H1 (cell line): Measurements from ENCODE around the gene ATOH8. TPM values are rescaled to one million over a fixed set of nuclear protein-coding genes. Genes with fewer than 3 reads are reported as not detected.

Source experiments
- CTCF ChIA-PET: fragments of 300-600 bp; sonication (Branson Sonifier 250); formaldehyde crosslinking; loops from one replicate; lab custom pipeline; 2021; ENCODE audit not compliant: partially characterized antibody; lab: Charles Lee
- POLR2A ChIA-PET: fragments of 300-600 bp; sonication (Branson Sonifier 250); formaldehyde crosslinking; loops from one replicate; lab custom pipeline; 2021; ENCODE audit warnings: inconsistent platforms; ENCODE audit not compliant: partially characterized antibody; lab: Charles Lee
- DNase-seq, 2 experiments: peaks; one replicate each; pipeline versions ENCODE4 v3.0.0 to v3.0.0-alpha.2; 2010 to 2022; ENCODE audit warnings: low spot score in 2 of 2, low read depth in 1 of 2, mixed read lengths in 1 of 2
- FAIRE-seq: peaks from 2 replicates; lab custom pipeline; 2011; peaks lifted over from hg19 to GRCh38; lab: Jason Lieb, UNC
- H2AFZ ChIP-seq: 2 replicates; pipeline ENCODE4 v1.8.1; 2012; ENCODE audit warnings: low read length, inconsistent platforms
- H2AK5ac ChIP-seq: 2 replicates; pipeline ENCODE4 v1.6.1; 2013; ENCODE audit warnings: low read depth, low read length
- H2BK120ac ChIP-seq: replicated peaks from 2 replicates; pipeline ENCODE3; 2013; ENCODE audit warnings: low read depth, low read length, inconsistent platforms
- H2BK12ac ChIP-seq: 2 replicates; pipeline ENCODE4 v1.6.1; 2013; ENCODE audit warnings: low read depth, low read length
- H2BK15ac ChIP-seq: 2 replicates; pipeline ENCODE4 v1.6.1; 2013; ENCODE audit warnings: low read length
- H2BK20ac ChIP-seq: 2 replicates; pipeline ENCODE4 v1.6.1; 2013; ENCODE audit warnings: low read length
- H2BK5ac ChIP-seq: 2 replicates; pipeline ENCODE4 v1.6.1; 2013; ENCODE audit warnings: low read depth, low read length
- H3K14ac ChIP-seq: 2 replicates; pipeline ENCODE4 v1.6.1; 2013; ENCODE audit warnings: inconsistent platforms; ENCODE audit not compliant: insufficient read length
- H3K18ac ChIP-seq: 2 replicates; pipeline ENCODE4 v1.6.1; 2013; ENCODE audit warnings: low read length; ENCODE audit errors: extremely low read depth
- H3K23ac ChIP-seq: 2 replicates; pipeline ENCODE4 v1.6.1; 2013; ENCODE audit warnings: inconsistent platforms; ENCODE audit not compliant: insufficient read length
- H3K23me2 ChIP-seq: 2 replicates; pipeline ENCODE4 v1.6.1; 2013; ENCODE audit warnings: low read depth, low read length
- H3K27ac ChIP-seq: 2 replicates; pipeline ENCODE4 v1.6.1; 2011; ENCODE audit warnings: low read depth, low read length, inconsistent platforms
- H3K27me3 ChIP-seq, 4 experiments: replicated peaks in 1 of 4; 1 replicate in 1 of 4; 2 replicates in 3 of 4; pipeline versions ENCODE4 v1.6.1 to v1.8.1; 2011 to 2013; ENCODE audit warnings: low read length in 3 of 4, mild to moderate bottlenecking in 3 of 4, inconsistent platforms in 2 of 4, mixed read lengths in 2 of 4, moderate library complexity in 1 of 4; ENCODE audit not compliant: control insufficient read depth in 3 of 4, insufficient read depth in 3 of 4; ENCODE audit errors: extremely low read depth in 1 of 4
- H3K36me3 ChIP-seq, 4 experiments: 2 replicates each; pipeline versions ENCODE4 v1.6.1 to v1.8.1; 2011 to 2013; ENCODE audit warnings: mild to moderate bottlenecking in 4 of 4, low read length in 3 of 4, moderate library complexity in 2 of 4, control low read depth in 1 of 4, inconsistent platforms in 1 of 4; ENCODE audit not compliant: insufficient read depth in 4 of 4, control insufficient read depth in 2 of 4
- H3K4ac ChIP-seq: replicated peaks from 2 replicates; pipeline ENCODE3; 2013; ENCODE audit warnings: low read length, low read depth, mixed read lengths, inconsistent platforms; ENCODE audit not compliant: insufficient read length
- H3K4me1 ChIP-seq, 4 experiments: replicated peaks in 1 of 4; 1 replicate in 1 of 4; 2 replicates in 3 of 4; pipeline versions ENCODE4 v1.6.1 to v1.8.1; 2011 to 2013; ENCODE audit warnings: low read length in 3 of 4, inconsistent platforms in 2 of 4, mixed read lengths in 1 of 4; ENCODE audit not compliant: insufficient read depth in 4 of 4, control insufficient read depth in 3 of 4
- H3K4me2 ChIP-seq, 2 experiments: 2 replicates each; pipeline versions ENCODE4 v1.6.1 to v1.8.1; 2011 to 2013; ENCODE audit warnings: low read depth in 2 of 2, low read length in 2 of 2, control low read depth in 1 of 2, inconsistent platforms in 1 of 2, mild to moderate bottlenecking in 1 of 2; ENCODE audit not compliant: insufficient read depth in 1 of 2
- H3K4me3 ChIP-seq, 4 experiments: fragments of 200-600, 300-600 bp in 1 of 4; sonication (generic), shearing (Covaris generic), sonication (Bioruptor Twin) in 1 of 4; 2 replicates each; pipeline versions ENCODE4 v1.5.1 to v1.8.1; 2011 to 2016; ENCODE audit warnings: low read length in 4 of 4, low read depth in 3 of 4, control low read depth in 2 of 4, inconsistent platforms in 2 of 4, mild to moderate bottlenecking in 2 of 4, mixed read lengths in 1 of 4, moderate library complexity in 1 of 4; ENCODE audit not compliant: insufficient read depth in 2 of 4; ENCODE audit errors: extremely low read depth in 1 of 4
- H3K56ac ChIP-seq: replicated peaks from 2 replicates; pipeline ENCODE3; 2013; ENCODE audit warnings: low read depth, mild to moderate bottlenecking, mixed read lengths, low read length, inconsistent platforms; ENCODE audit not compliant: insufficient read length
- H3K79me1 ChIP-seq: 2 replicates; pipeline ENCODE4 v1.6.1; 2013; ENCODE audit warnings: low read depth, low read length, control low read depth
- H3K79me2 ChIP-seq, 2 experiments: 2 replicates each; pipeline versions ENCODE4 v1.6.1 to v1.8.1; 2012 to 2013; ENCODE audit warnings: low read length in 2 of 2, mild to moderate bottlenecking in 2 of 2, inconsistent platforms in 1 of 2; ENCODE audit not compliant: insufficient read depth in 2 of 2, control insufficient read depth in 1 of 2
- H3K9ac ChIP-seq, 4 experiments: replicated peaks in 1 of 4; 1 replicate in 1 of 4; 2 replicates in 3 of 4; pipeline versions ENCODE4 v1.6.1 to v1.8.1; 2011 to 2013; ENCODE audit warnings: low read depth in 3 of 4, low read length in 3 of 4, control low read depth in 2 of 4, mild to moderate bottlenecking in 2 of 4, moderate library complexity in 2 of 4, inconsistent platforms in 1 of 4; ENCODE audit errors: extremely low read depth in 1 of 4
- H3K9me3 ChIP-seq, 2 experiments: 2 replicates each; pipeline versions ENCODE4 v1.6.1 to v1.8.1; 2012 to 2013; ENCODE audit warnings: mild to moderate bottlenecking in 2 of 2, moderate library complexity in 2 of 2, control low read depth in 1 of 2, inconsistent platforms in 1 of 2, low read depth in 1 of 2, low read length in 1 of 2, mixed read lengths in 1 of 2; ENCODE audit not compliant: insufficient read depth in 2 of 2
- H4K20me1 ChIP-seq, 2 experiments: replicated peaks in 1 of 2; 2 replicates each; pipeline versions ENCODE3 to v1.8.1; 2011 to 2013; ENCODE audit warnings: inconsistent platforms in 2 of 2, low read length in 2 of 2, mild to moderate bottlenecking in 1 of 2; ENCODE audit not compliant: insufficient read depth in 2 of 2, control insufficient read depth in 1 of 2
- H4K5ac ChIP-seq: 2 replicates; pipeline ENCODE4 v1.6.1; 2013; ENCODE audit warnings: low read length, low read depth, mixed read lengths, inconsistent platforms; ENCODE audit not compliant: insufficient read length
- H4K8ac ChIP-seq: 2 replicates; pipeline ENCODE4 v1.8.0; 2013; ENCODE audit warnings: mild to moderate bottlenecking, moderate library complexity, low read length, inconsistent platforms; ENCODE audit not compliant: insufficient read depth; ENCODE audit errors: extremely low read depth
- H4K91ac ChIP-seq: replicated peaks from 2 replicates; pipeline ENCODE3; 2013; ENCODE audit warnings: low read length, mixed read lengths, inconsistent platforms; ENCODE audit not compliant: insufficient read length
- CBX5 ChIP-seq: fragments of 300-800, 300-1000 bp; sonication (generic); IDR thresholded peaks from 2 replicates; pipeline ENCODE4 v1.7.1; 2016; ENCODE audit warnings: antibody characterized with exemption, low read length, low read depth
- KDM5A ChIP-seq: fragments of 200-600 bp; IDR thresholded peaks from 2 replicates; pipeline ENCODE4 v1.7.1; 2012; ENCODE audit warnings: mild to moderate bottlenecking, low read length, inconsistent platforms, mixed read lengths
- NRF1 ChIP-seq: IDR thresholded peaks from 2 replicates; pipeline ENCODE4 v1.6.1; 2011; ENCODE audit warnings: mild to moderate bottlenecking, low read depth, low read length, improper control_type of control experiment
- TAF7 ChIP-seq: optimal IDR thresholded peaks from 2 replicates; pipeline ENCODE3; 2011; ENCODE audit warnings: low read depth, mild to moderate bottlenecking, inconsistent platforms, low read length, moderate library complexity, borderline replicate concordance
- WGBS, 2 experiments: shearing (Covaris generic) in 1 of 2; methylation state at CpG; one replicate each; pipeline versions ENCODE4 v1.1.6 to v1.1.7; 2013 to 2015; ENCODE audit warnings: low lambda C conversion rate in 2 of 2, mixed read lengths in 2 of 2, inconsistent platforms in 1 of 2, low coverage in 1 of 2, missing lambda C conversion rate in 1 of 2; ENCODE audit not compliant: insufficient replicate concordance in 2 of 2, insufficient coverage in 1 of 2, insufficient read length in 1 of 2; ENCODE audit errors: extremely low coverage in 1 of 2, missing lambda C conversion rate in 1 of 2; 5-methylcytosine and 5-hydroxymethylcytosine counted together
- polyA plus RNA-seq, 7 experiments: library from polyadenylated mRNA; depleted of rRNA in 3 of 7; stranded (reverse) in 5 of 7; unstranded in 2 of 7; fragments of >200 nt in 5 of 7; fragments of 200-250 nt in 2 of 7; gene quantifications; 1 replicate in 5 of 7; 2 replicates in 1 of 7; 4 replicates in 1 of 7; pipeline versions ENCODE4 v1.2.1 to v1.2.3, GENCODE V29; 2011 to 2013; ENCODE audit warnings: missing spikeins in 2 of 7, mixed read lengths in 2 of 7
- total RNA-seq: library from RNA; stranded (reverse); fragmentation: NEBNext Ultra II Directional; extraction: Animal tissue kit (Norgen Biotek cat#: 25700); gene quantifications from 2 replicates; pipeline ENCODE4 v1.2.1, GENCODE V29; 2021
- TF ChIP-seq, protein P1 (sequence below): IDR thresholded peaks from 2 replicates; pipeline ENCODE4 v1.6.1; 2012; ENCODE audit warnings: inconsistent platforms

ATOH8 gene
- total and polyA plus RNA-seq, 2 of the 8 experiments (the other 6 are each of a cell fraction or from before 2014, with no cell fraction given) = 0.50 to 0.53 TPM

DNA sequence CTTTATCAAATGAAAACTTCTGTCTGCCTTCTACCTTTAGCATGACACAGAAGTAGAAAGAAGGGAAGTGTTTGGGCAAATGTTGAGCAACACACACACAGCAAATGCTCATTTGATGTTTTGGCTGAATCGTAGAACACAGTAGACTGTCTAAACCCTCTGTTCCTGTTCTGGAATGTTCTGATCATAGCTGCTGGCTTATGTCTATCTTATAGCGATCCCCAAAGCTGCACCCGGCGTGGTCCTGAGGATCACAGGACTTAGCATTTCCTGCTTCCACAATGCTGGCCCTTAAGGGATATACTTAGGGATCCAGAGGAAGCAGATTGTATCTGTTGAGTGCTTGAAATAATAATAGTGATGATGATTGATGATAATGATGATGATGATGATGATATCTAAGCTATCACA lies 44.4 kb upstream of the ATOH8 start:
- Histone ChIP-seq H3K27ac (no peak overlapping the region), H4K8ac (no peak overlapping the region), H2BK120ac (no peak overlapping the region), H2BK12ac (no peak overlapping the region), H3K56ac (no peak overlapping the region), H3K36me3 (no peaks in the 10 kb centered on the region), H2AFZ (no peak overlapping the region), H3K23me2 (no peaks in the 10 kb centered on the region), H3K4me3 (no peak overlapping the region), H3K4ac (no peak overlapping the region), H3K9me3 (no peaks in the 10 kb centered on the region), H3K4me2 (no peak overlapping the region), H3K27me3 (no peaks in the 10 kb centered on the region; a peak in 1 of 7 replicates), H3K79me2 (no peaks in the 10 kb centered on the region), H2BK20ac (no peak overlapping the region), H3K18ac (no peak overlapping the region), H4K20me1 (no peaks in the 10 kb centered on the region), H3K4me1 (no peaks in the 10 kb centered on the region; a peak in 1 of 7 replicates), H3K79me1 (no peaks in the 10 kb centered on the region), H4K91ac (no peak overlapping the region), H3K14ac (no peak overlapping the region), H3K9ac (no peak overlapping the region), H2BK15ac (no peak overlapping the region), H2BK5ac (no peak overlapping the region), H2AK5ac (no peak overlapping the region), H3K23ac (no peak overlapping the region), H4K5ac (no peak overlapping the region)
- ChIA-PET CTCF (interaction anchor here (0.8 to 7.4 kb wide), 13 partner anchors 9 to 94 kb away, joined by 3 to 61 read pairs (median 4); no protein-coding TSS in a partner anchor), POLR2A (no interaction called here)
- WGBS, 2 experiments = 81% methylated on average over 4 of the region's 4 CpGs; no CpG with 5 or more reads in 1 of the 2 experiments
- no peak for DNase-seq
- FAIRE-seq = no peak
- TF ChIP-seq KDM5A (no peak), CBX5 (no peak), TAF7 (no peak), NRF1 (no peak)
- TF ChIP-seq, protein P1, sequence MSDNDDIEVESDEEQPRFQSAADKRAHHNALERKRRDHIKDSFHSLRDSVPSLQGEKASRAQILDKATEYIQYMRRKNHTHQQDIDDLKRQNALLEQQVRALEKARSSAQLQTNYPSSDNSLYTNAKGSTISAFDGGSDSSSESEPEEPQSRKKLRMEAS = no peak
